ENCODE results near the gene LIME1. TPM values are rescaled to one million over a fixed set of nuclear protein-coding genes. Genes with fewer than 3 reads are reported as not detected.

LIME1 gene
- total RNA-seq, 3 donors from 2014 or later, result 7.1 to 10.4 (median 9.3) TPM

GRCh38 chr20:63754008-63754407 lies 17.5 kb downstream of the LIME1 start:
- Mint-ChIP-seq H3K4me3 (no peak overlapping the region), H3K9me3 (no peaks in the 10 kb centered on the region), H3K4me1 (ENCODE audit: low read depth) (peaks cover 21% of the 10 kb centered on the region), H3K36me3 (ENCODE audit: insufficient read depth) (no peaks in the 10 kb centered on the region), H3K27me3 (ENCODE audit: low read depth) (no peaks in the 10 kb centered on the region)
- no peak for ATAC-seq
- no peak for DNase-seq

DNA sequence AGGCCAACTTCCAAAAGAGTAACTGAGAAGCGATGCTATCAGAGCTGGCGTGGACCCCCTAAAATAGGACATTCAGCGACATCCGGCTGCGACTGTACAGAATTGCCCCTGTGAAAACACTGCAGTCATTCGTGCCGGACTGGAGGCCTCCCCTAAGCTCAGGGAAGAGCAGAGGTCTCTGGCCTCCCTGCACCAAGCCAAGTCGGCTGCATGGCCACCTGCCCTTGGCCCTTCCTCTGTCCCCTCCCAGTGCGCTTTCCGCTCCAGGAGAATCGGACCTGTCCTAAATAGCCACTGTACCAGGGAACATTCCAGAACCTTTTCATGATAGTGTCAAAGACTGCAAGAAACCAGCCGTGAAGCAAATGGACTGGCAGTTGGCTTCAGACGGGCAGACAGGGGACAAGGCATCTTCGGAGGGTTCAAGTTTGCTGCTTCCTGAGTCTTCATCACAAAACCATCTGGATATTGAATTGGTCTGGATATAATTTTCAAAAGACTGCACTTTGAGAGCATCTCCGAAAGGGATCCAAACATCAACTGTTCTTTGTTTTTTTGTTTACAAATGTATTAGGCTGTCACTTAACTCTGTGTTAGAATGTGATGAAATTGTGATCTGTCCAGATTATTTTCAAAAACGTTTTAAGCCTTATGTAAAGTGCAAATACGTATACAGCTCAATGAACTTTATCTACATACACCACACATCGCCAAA lies 19.6 kb downstream of the LIME1 start:
- H3K9me3 Mint-ChIP-seq, result no peaks in the 10 kb centered on the region
- ATAC-seq, result no peak
- H3K4me3 Mint-ChIP-seq, result no peak overlapping the region
- H3K27me3 Mint-ChIP-seq (ENCODE audit: low read depth), result no peaks in the 10 kb centered on the region
- no peak for DNase-seq
- H3K4me1 Mint-ChIP-seq (ENCODE audit: low read depth), result peaks cover 10% of the 10 kb centered on the region
- H3K36me3 Mint-ChIP-seq (ENCODE audit: insufficient read depth), result no peaks in the 10 kb centered on the region

GRCh38 chr20:63756648-63756991 lies 20.2 kb downstream of the LIME1 start:
- no peaks in the 10 kb centered on the region for H3K36me3 Mint-ChIP-seq (ENCODE audit: insufficient read depth)
- no peak for DNase-seq

GRCh38 chr20:63758152-63758551 lies 21.7 kb downstream of the LIME1 start:
- H3K4me1 Mint-ChIP-seq (ENCODE audit: low read depth), result peaks cover 4% of the 10 kb centered on the region
- DNase-seq, result no peak
- H3K36me3 Mint-ChIP-seq (ENCODE audit: insufficient read depth), result no peaks in the 10 kb centered on the region
- no peaks in the 10 kb centered on the region for H3K27me3 Mint-ChIP-seq (ENCODE audit: low read depth)
- H3K9me3 Mint-ChIP-seq, result no peaks in the 10 kb centered on the region
- ATAC-seq, result no peak
- H3K4me3 Mint-ChIP-seq, result no peak overlapping the region

More at GRCh38 chr20:63756648-63756991, 20.2 kb downstream of the LIME1 start:
- Mint-ChIP-seq H3K4me1 (ENCODE audit: low read depth) (peaks cover 7% of the 10 kb centered on the region), H3K4me3 (no peak overlapping the region), H3K9me3 (no peaks in the 10 kb centered on the region), H3K27me3 (ENCODE audit: low read depth) (no peaks in the 10 kb centered on the region)
- ATAC-seq, result no peak

DNA sequence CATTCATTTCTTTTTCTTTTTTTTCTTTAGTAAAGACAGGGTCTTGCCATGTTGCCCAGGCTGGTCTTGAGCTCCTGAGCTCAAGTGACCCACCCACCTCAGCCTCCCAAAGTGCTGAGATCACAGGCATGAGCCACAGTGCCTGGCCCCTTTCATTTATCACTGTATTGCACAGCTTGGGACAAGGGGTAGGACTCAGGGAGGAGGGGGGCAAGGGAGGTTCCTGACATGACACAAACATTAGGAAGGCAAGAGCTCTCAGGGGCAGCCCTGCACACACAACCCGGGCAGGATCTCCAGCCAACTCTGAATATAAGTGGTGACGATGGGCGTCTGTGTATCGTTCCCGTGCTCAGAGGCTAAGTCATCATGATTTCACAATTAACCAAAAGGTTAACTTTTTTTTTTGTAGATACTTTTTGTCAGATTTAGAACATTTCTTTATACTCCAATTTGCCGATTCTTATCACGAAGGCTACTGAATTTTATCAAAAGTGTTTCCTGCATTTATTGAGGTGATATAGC lies 23.0 kb downstream of the LIME1 start:
- Mint-ChIP-seq H3K4me1 (ENCODE audit: low read depth) (peaks cover 4% of the 10 kb centered on the region), H3K4me3 (no peak overlapping the region), H3K9me3 (no peaks in the 10 kb centered on the region), H3K27me3 (ENCODE audit: low read depth) (no peaks in the 10 kb centered on the region), H3K36me3 (ENCODE audit: insufficient read depth) (no peaks in the 10 kb centered on the region)
- no peak for ATAC-seq
- DNase-seq, result no peak

GRCh38 chr20:63765082-63765873 lies 28.8 kb downstream of the LIME1 start:
- no peaks in the 10 kb centered on the region for H3K27me3 Mint-ChIP-seq (ENCODE audit: low read depth)
- H3K4me3 Mint-ChIP-seq, result no peak overlapping the region
- no peaks in the 10 kb centered on the region for H3K36me3 Mint-ChIP-seq (ENCODE audit: insufficient read depth)
- no peaks in the 10 kb centered on the region for H3K4me1 Mint-ChIP-seq (ENCODE audit: low read depth)
- DNase-seq (no peak), ATAC-seq (no peak)
- H3K9me3 Mint-ChIP-seq, result no peaks in the 10 kb centered on the region

DNA sequence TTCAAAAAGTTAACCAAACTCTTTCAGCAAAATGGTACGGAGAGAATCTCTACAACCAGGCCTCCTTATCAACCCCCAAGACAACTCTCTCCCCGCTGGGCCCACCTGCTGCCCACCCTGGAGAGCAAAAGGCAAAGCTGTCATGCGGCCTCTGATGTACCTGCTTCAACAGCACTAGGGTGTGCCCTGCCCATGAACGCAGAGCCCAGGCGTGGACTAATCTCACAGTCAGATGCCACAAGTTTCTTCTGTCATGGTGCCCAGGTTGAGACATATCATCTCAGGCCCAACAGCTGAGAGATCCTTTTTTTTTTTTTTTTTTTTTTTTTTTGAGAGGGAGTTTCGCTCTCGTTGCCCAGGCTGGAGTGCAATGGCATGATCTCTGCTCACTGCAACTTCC lies 29.4 kb downstream of the LIME1 start:
- no peak for ATAC-seq
- no peaks in the 10 kb centered on the region for H3K27me3 Mint-ChIP-seq (ENCODE audit: low read depth)
- no peaks in the 10 kb centered on the region for H3K4me1 Mint-ChIP-seq (ENCODE audit: low read depth)
- no peaks in the 10 kb centered on the region for H3K36me3 Mint-ChIP-seq (ENCODE audit: insufficient read depth)
- no peak overlapping the region for H3K4me3 Mint-ChIP-seq
- H3K9me3 Mint-ChIP-seq, result no peaks in the 10 kb centered on the region
- no peak for DNase-seq

DNA sequence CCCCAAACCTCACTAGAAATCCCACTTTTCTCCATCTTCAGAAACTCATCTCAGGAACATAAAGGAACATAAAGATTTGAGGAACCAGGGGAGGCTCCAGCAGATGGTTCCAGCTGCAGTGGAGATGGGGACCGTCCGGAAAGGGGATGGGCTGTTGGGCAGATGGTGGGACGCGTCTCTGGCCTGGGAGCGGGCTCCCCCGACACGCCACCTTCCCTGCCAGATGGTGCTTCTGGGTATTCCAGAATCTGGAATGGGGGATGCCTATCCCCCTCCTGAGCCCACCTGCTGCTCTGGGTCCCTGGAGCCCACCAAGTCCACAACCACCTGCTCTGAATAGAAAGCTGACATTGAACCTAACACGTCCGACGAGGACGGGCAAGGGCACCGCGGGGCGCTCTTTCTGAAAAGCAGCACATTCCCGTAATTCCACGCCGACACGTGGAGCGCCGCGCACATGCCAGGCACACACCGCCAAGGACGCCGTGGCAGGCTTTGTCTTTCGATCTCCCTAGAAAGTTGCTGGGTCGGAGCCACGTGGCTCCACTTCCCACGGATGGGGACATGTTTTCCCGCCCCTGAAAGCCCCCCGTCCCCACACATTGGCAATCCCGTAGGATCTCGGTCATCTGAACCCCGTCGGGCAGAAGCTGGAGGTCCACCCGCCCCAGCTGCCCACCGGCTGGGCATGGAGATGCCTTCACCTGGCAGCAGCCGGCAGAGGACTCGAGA lies 30.4 kb downstream of the LIME1 start:
- H3K36me3 Mint-ChIP-seq (ENCODE audit: insufficient read depth), result no peaks in the 10 kb centered on the region
- no peak overlapping the region for H3K4me3 Mint-ChIP-seq
- H3K27me3 Mint-ChIP-seq (ENCODE audit: low read depth), result no peaks in the 10 kb centered on the region
- H3K4me1 Mint-ChIP-seq (ENCODE audit: low read depth), result no peaks in the 10 kb centered on the region
- no peaks in the 10 kb centered on the region for H3K9me3 Mint-ChIP-seq
- ATAC-seq, result no peak
- DNase-seq, result no peak

DNA sequence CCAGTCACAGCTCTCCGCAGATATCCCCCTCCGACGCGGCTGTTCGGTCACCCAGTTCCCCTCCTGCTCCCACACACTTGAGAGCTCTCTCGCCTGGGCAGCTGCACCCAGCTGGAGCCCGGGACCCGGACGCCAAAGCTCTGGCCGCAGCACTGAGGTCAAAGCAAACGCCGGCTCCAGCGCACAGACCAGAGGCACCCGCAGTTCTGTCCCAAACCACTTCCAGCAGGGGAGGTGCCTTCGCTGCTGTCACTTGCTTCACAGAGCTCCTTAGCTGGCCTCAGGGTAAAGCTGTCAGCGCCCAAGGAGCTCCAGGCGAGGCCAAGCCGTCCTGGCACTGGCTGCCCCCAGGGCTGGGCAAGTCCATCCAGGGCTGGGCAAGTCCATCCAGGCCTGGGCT lies 31.0 kb downstream of the LIME1 start:
- Mint-ChIP-seq H3K4me1 (ENCODE audit: low read depth) (no peaks in the 10 kb centered on the region), H3K9me3 (no peaks in the 10 kb centered on the region), H3K4me3 (no peak overlapping the region), H3K36me3 (ENCODE audit: insufficient read depth) (no peaks in the 10 kb centered on the region), H3K27me3 (ENCODE audit: low read depth) (no peaks in the 10 kb centered on the region)
- DNase-seq (no peak), ATAC-seq (no peak)

DNA sequence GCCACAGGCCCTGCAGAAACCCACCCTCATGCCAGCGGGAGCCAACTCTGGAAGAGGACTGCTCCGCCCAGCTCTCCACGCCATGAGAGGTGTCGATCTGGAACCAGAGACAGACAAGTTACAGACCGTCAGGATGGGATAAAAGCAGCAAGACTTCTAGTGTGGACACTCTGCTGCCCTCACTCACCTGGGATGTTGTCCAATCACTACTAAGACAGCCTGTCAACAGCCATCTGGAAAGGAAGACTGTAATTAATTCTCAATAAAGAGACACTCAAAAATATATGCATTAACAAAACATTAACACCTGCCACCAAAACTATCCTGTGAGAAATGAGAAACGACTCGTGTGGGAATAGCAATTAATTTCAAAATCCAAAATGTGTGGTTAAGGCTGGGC lies 31.4 kb downstream of the LIME1 start:
- no peak overlapping the region for H3K4me3 Mint-ChIP-seq
- H3K36me3 Mint-ChIP-seq (ENCODE audit: insufficient read depth), result no peaks in the 10 kb centered on the region
- H3K4me1 Mint-ChIP-seq (ENCODE audit: low read depth), result no peaks in the 10 kb centered on the region
- no peaks in the 10 kb centered on the region for H3K9me3 Mint-ChIP-seq
- DNase-seq (no peak), ATAC-seq (no peak)
- H3K27me3 Mint-ChIP-seq (ENCODE audit: low read depth), result no peaks in the 10 kb centered on the region

DNA sequence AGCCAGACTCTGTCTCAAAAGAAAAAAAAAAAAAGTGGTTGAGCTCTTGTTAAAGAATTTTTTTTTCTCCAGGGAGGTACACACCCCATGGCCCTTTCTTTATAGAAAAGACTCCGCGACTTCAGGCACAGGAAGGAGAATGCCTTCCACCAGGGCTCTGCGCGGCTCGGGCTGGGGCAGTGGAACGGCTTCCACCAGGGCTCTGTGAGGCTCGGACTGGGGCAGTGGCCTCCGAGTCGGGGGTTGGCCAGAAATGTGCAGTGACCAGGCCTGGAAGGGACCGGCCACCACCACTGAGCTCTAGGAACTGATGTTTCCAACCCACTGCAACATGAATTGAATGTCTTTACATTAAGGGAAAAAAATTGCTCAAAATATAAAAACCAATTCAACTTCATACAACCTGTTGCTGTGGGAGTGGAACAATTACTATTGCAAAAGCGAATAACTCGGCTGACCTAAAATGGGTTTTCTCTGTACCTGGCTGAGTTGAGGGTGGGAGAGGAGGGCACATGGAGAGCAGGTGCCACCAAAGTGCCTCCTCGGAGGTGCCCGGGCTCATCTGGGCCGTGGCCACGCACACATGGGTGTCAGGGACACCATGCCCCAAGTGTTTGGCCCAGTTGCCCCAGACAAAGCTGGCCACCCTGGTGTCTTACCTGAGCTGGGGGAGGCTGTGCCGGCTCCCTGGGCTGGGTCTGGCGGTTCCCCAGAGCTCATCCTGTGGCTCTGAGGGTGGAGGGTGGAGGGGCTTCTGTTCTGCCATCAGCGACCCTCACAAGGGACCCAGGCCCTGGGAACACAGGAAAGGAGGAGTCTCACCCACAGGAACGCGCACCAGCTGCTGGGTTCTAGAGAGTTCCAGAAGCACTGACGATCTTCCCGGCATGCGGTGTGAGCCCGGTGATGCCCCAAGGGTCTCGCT lies 32.4 kb downstream of the LIME1 start:
- no peak for ATAC-seq
- no peaks in the 10 kb centered on the region for H3K36me3 Mint-ChIP-seq (ENCODE audit: insufficient read depth)
- no peaks in the 10 kb centered on the region for H3K9me3 Mint-ChIP-seq
- no peak for DNase-seq
- no peaks in the 10 kb centered on the region for H3K4me1 Mint-ChIP-seq (ENCODE audit: low read depth)
- H3K4me3 Mint-ChIP-seq, result no peak overlapping the region
- no peaks in the 10 kb centered on the region for H3K27me3 Mint-ChIP-seq (ENCODE audit: low read depth)

- no peaks in the 10 kb centered on the region for H3K27me3 Mint-ChIP-seq (ENCODE audit: low read depth)
- ATAC-seq (no peak), DNase-seq (no peak)
- H3K36me3 Mint-ChIP-seq (ENCODE audit: insufficient read depth), result no peaks in the 10 kb centered on the region
- H3K4me3 Mint-ChIP-seq, result no peak overlapping the region
- no peaks in the 10 kb centered on the region for H3K9me3 Mint-ChIP-seq
- peaks cover 2% of the 10 kb centered on the region for H3K4me1 Mint-ChIP-seq (ENCODE audit: low read depth)
Measured at GRCh38 chr20:63769891-63770474, 33.5 kb downstream of the LIME1 start.

GRCh38 chr20:63771046-63771707 lies 34.7 kb downstream of the LIME1 start:
- ATAC-seq, result no peak
- Mint-ChIP-seq H3K9me3 (no peaks in the 10 kb centered on the region), H3K4me1 (ENCODE audit: low read depth) (peaks cover 2% of the 10 kb centered on the region), H3K27me3 (ENCODE audit: low read depth) (no peaks in the 10 kb centered on the region), H3K4me3 (no peak overlapping the region), H3K36me3 (ENCODE audit: insufficient read depth) (no peaks in the 10 kb centered on the region)
- no peak for DNase-seq
